HFFc6 (cell line): ENCODE data around the gene EIF4A2. TPM values are rescaled to one million over a fixed set of nuclear protein-coding genes. Genes with fewer than 3 reads are reported as not detected.
A peak's percentile ranks its signal among the peaks of the same experiment; 100 is the strongest.

Experiments
- DNase-seq: peaks from one replicate; pipeline ENCODE4 v3.0.0-alpha.2; 2018
- H3K27ac Mint-ChIP-seq: 2 replicates; pipeline ENCODE4 v1.8.0; 2020; ENCODE audit warnings: mild to moderate bottlenecking, mixed read lengths
- H3K27me3 Mint-ChIP-seq: 2 replicates; pipeline ENCODE4 v1.8.0; 2021; ENCODE audit warnings: mild to moderate bottlenecking, moderate library complexity, mixed read lengths; ENCODE audit not compliant: insufficient read depth
- H3K36me3 Mint-ChIP-seq: 2 replicates; pipeline ENCODE4 v1.8.0; 2021; ENCODE audit warnings: low read depth, mixed read lengths
- H3K4me1 Mint-ChIP-seq: 2 replicates; pipeline ENCODE4 v1.8.0; 2020; ENCODE audit warnings: low read depth, mixed read lengths
- H3K4me3 Mint-ChIP-seq: 2 replicates; pipeline ENCODE4 v1.8.0; 2020; ENCODE audit warnings: mild to moderate bottlenecking, moderate library complexity, mixed read lengths
- H3K9me3 Mint-ChIP-seq: 2 replicates; pipeline ENCODE4 v1.8.0; 2020; ENCODE audit warnings: mild to moderate bottlenecking, mixed read lengths
- total RNA-seq, 6 experiments: library from RNA; stranded (reverse); fragmentation: NEBNext Ultra II Directional; extraction: Animal tissue kit (Norgen Biotek cat#: 25700); gene quantifications; 2 replicates in 1 of 6; 3 replicates in 5 of 6; pipeline ENCODE4 v1.2.3, GENCODE V29; 2021
- TF ChIP-seq, protein P1 (sequence below): fragments of 200-600 bp; sonication (generic); IDR thresholded peaks from 2 replicates; pipeline ENCODE4 v1.5.0; 2021; ENCODE audit warnings: antibody characterized with exemption, mild to moderate bottlenecking

The EIF4A2 gene
- total RNA-seq, 6 experiments from 2014 or later, result 249 to 363 (median 264) TPM

DNA sequence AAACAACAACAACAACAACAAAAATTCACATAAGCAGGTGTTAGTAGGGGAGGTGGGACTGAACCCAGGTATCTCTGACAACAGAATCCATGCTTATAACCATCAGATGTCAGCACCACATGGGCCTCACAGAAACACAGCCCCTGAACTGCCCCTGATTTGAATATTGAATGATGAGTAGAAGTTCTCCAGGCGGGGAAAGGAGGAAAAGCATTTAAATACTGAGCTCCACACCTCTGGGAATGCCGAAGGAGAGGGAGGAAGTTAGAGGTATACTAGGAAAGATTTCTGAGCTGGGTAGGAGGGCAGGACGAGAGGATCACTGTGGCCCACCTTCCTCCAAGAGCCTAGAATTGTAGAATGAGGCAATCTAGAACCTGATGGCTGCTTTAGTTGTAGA is 31.9 kb upstream of the EIF4A2 start:
- TF ChIP-seq, protein P1, sequence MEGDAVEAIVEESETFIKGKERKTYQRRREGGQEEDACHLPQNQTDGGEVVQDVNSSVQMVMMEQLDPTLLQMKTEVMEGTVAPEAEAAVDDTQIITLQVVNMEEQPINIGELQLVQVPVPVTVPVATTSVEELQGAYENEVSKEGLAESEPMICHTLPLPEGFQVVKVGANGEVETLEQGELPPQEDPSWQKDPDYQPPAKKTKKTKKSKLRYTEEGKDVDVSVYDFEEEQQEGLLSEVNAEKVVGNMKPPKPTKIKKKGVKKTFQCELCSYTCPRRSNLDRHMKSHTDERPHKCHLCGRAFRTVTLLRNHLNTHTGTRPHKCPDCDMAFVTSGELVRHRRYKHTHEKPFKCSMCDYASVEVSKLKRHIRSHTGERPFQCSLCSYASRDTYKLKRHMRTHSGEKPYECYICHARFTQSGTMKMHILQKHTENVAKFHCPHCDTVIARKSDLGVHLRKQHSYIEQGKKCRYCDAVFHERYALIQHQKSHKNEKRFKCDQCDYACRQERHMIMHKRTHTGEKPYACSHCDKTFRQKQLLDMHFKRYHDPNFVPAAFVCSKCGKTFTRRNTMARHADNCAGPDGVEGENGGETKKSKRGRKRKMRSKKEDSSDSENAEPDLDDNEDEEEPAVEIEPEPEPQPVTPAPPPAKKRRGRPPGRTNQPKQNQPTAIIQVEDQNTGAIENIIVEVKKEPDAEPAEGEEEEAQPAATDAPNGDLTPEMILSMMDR, result no peak
- Mint-ChIP-seq H3K9me3 (no peaks in the 10 kb centered on the region), H3K4me3 (no peak overlapping the region), H3K27me3 (peaks cover 5% of the 10 kb centered on the region), H3K27ac (no peak overlapping the region; the same call in 1 of the 2 replicates), H3K36me3 (no peaks in the 10 kb centered on the region), H3K4me1 (peaks cover 39% of the 10 kb centered on the region)
- no peak for DNase-seq

DNA sequence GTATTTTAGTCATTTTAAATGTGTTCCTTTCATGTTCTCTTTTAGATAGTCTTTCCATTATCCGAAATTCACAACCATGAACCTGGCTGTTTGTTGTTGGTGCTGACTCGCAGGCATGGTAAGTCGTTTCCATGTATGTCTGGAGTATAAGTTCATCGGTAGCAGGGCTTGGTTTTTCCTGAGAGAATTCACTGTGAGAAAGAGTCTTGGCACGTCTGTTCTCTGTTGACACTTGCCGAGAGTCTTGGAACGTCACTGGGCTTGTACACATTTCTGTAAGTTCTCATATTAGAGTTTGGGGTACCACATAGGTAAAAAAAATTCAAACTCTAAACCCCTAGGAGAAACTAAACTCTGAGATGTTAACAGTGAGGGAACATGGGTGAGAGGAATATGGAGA is 29.4 kb upstream of the EIF4A2 start:
- peaks cover 30% of the 10 kb centered on the region for H3K4me1 Mint-ChIP-seq
- peaks cover 7% of the 10 kb centered on the region for H3K27me3 Mint-ChIP-seq
- peak overlapping the region; percentile 74 for H3K4me3 Mint-ChIP-seq
- DNase-seq, result no peak
- no peaks in the 10 kb centered on the region for H3K9me3 Mint-ChIP-seq
- TF ChIP-seq, protein P1, result no peak
- no peaks in the 10 kb centered on the region for H3K36me3 Mint-ChIP-seq
- peak overlapping the region; percentile 87 for H3K27ac Mint-ChIP-seq

DNA sequence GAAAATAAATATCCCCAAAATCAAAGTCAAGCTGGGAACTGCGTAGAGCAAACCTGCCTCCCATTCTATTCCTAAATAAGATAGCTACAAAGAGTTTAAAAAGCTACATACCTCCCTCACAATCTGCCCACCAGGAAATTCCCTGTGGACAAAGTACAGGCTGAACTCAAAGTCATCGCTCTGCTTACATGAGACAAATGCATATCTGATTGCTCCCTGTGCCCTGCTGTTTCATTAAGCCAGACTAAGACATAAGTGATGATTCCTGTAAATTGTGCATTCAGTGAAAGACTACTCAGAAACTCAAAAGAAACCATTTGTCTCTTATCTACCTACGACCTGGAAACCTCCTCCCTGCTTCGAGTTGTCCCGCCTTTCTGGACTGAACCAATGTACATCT is 28.5 kb upstream of the EIF4A2 start:
- H3K36me3 Mint-ChIP-seq, result no peaks in the 10 kb centered on the region
- peak overlapping the region; percentile 38; the same call in 1 of the 2 replicates for H3K27ac Mint-ChIP-seq
- peaks cover 7% of the 10 kb centered on the region; the same call in 1 of the 2 replicates for H3K27me3 Mint-ChIP-seq
- no peaks in the 10 kb centered on the region for H3K9me3 Mint-ChIP-seq
- H3K4me3 Mint-ChIP-seq, result no peak overlapping the region
- TF ChIP-seq, protein P1, result no peak
- no peak for DNase-seq
- H3K4me1 Mint-ChIP-seq, result peaks cover 30% of the 10 kb centered on the region

DNA sequence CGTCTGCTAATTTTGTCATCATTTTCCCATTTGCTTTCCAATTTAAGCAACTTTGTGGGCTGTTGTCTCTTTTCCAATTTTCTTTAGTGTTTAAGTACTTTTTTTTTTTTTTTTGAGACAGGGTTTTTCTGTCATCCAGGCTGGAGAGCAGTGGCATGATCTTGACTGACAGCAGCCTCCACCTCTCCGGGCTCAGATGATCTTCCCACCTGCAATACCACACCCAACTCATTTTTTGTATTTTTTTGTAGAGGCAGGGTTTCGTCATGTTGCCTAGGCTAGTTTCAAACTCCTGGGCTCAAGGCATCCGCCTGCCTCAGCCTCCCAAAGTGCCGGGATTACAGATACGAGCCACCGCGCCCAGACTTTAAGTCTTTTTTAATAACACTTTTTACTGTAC is 26.2 kb upstream of the EIF4A2 start:
- Mint-ChIP-seq H3K4me1 (peaks cover 25% of the 10 kb centered on the region), H3K27ac (no peak overlapping the region)

DNA sequence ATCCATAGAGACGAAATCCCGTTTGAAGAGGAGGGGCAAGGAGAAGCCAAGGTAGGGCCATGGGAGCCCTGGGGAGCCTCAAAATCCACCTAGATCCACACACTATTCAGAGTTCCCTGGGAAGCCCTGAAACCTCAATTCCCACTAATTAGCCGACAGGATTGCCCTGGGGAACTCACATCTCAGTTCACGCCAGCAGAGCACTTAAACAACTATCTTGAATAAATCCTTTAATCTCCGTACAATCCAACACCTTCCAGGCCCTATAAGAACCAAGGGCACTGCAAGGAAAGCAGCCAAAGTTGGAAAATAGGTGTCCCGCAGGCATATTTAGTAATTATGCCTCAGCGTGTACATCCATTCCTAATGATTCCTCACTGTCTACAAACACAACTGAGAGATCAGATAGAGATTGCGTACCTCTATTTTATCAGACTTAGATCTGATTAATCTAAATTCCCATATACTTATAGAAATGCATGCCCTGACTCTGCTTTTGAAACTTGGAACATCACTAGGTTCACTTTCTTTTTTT is 25.6 kb upstream of the EIF4A2 start:
- no peaks in the 10 kb centered on the region for H3K9me3 Mint-ChIP-seq
- H3K27me3 Mint-ChIP-seq, result peaks cover 8% of the 10 kb centered on the region; the same call in 1 of the 2 replicates
- no peaks in the 10 kb centered on the region for H3K36me3 Mint-ChIP-seq
- no peak for DNase-seq
- H3K4me3 Mint-ChIP-seq, result no peak overlapping the region
- TF ChIP-seq, protein P1, result no peak
- no peak overlapping the region for H3K27ac Mint-ChIP-seq
- peaks cover 24% of the 10 kb centered on the region for H3K4me1 Mint-ChIP-seq

More for the DNA sequence above, 26.2 kb upstream of the EIF4A2 start:
- DNase-seq, result no peak
- TF ChIP-seq, protein P1, result no peak
- Mint-ChIP-seq H3K27me3 (peaks cover 7% of the 10 kb centered on the region; the same call in 1 of the 2 replicates), H3K36me3 (no peaks in the 10 kb centered on the region), H3K9me3 (no peaks in the 10 kb centered on the region), H3K4me3 (no peak overlapping the region)
